ENCODE results near the gene NBDY.
"Not testable (repeated sequence)": the region's sequence is repeated elsewhere in the genome, so short reads cannot be mapped to it uniquely, and the experiment has no call there.

DNA sequence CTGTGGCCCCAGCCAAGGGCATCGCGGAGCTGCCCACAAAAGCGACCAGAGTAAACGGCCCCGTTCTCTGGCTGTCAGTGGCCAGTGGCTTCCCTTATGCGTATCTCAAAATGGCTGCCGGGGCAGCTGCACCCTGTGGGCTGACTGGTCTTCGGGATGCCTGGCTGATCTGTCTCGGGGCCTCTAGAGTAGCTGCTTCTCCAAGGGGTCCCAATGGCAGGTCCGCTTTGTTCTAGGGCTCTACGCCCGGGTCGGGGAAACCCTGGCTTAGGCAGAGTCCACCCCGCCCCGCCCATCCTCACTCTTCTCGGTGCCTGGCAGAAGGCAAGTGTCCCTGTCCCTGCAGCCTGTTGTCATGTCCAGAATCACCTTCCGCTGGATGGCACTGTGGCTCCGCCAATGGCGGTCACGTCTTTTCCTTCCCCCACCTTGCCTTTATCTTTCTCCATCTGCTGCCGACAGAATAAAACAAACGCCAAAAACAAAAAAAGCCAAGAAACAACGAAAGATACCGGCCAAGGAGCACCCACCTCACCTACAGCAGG, 50.0 kb downstream of the NBDY start:
- TF ChIP-seq, protein P1, sequence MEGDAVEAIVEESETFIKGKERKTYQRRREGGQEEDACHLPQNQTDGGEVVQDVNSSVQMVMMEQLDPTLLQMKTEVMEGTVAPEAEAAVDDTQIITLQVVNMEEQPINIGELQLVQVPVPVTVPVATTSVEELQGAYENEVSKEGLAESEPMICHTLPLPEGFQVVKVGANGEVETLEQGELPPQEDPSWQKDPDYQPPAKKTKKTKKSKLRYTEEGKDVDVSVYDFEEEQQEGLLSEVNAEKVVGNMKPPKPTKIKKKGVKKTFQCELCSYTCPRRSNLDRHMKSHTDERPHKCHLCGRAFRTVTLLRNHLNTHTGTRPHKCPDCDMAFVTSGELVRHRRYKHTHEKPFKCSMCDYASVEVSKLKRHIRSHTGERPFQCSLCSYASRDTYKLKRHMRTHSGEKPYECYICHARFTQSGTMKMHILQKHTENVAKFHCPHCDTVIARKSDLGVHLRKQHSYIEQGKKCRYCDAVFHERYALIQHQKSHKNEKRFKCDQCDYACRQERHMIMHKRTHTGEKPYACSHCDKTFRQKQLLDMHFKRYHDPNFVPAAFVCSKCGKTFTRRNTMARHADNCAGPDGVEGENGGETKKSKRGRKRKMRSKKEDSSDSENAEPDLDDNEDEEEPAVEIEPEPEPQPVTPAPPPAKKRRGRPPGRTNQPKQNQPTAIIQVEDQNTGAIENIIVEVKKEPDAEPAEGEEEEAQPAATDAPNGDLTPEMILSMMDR (IDR thresholded peaks at IDR 0.05; ENCODE audit: extremely low read depth in 1 of 2, insufficient read depth in 1 of 2, low read depth in 1 of 2, low read length in 2 of 2), result not testable (repeated sequence)
- not testable (repeated sequence) for TF ChIP-seq EZH2 (IDR thresholded peaks at IDR 0.05; ENCODE audit: borderline replicate concordance, low read depth, low read length, severe bottlenecking); FOS (IDR thresholded peaks at IDR 0.05; ENCODE audit: borderline replicate concordance, insufficient read depth, low read length)
- TF ChIP-seq, protein P2, sequence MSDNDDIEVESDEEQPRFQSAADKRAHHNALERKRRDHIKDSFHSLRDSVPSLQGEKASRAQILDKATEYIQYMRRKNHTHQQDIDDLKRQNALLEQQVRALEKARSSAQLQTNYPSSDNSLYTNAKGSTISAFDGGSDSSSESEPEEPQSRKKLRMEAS (IDR thresholded peaks at IDR 0.05; ENCODE audit: insufficient read depth, insufficient read length), result not testable (repeated sequence)
